ENCODE data around the gene RPS21.

DNA sequence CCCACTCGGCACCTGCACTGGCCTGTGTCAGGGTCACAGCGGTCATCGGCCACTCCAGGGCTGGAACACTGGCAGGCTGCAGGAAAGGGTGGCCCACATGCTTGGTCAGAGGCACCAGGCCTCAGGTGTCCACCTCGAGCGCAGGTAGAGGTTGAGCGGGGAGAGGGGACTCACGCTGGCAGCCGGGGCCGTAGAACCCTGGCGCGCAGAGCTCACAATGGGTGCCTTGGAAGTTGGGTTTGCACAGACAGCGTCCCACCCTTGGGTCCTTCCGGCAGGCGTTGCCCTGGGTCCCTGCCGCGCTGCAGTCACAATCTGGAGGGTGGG is 48.6 kb upstream of the RPS21 start:
- TF ChIP-seq, protein P1, sequence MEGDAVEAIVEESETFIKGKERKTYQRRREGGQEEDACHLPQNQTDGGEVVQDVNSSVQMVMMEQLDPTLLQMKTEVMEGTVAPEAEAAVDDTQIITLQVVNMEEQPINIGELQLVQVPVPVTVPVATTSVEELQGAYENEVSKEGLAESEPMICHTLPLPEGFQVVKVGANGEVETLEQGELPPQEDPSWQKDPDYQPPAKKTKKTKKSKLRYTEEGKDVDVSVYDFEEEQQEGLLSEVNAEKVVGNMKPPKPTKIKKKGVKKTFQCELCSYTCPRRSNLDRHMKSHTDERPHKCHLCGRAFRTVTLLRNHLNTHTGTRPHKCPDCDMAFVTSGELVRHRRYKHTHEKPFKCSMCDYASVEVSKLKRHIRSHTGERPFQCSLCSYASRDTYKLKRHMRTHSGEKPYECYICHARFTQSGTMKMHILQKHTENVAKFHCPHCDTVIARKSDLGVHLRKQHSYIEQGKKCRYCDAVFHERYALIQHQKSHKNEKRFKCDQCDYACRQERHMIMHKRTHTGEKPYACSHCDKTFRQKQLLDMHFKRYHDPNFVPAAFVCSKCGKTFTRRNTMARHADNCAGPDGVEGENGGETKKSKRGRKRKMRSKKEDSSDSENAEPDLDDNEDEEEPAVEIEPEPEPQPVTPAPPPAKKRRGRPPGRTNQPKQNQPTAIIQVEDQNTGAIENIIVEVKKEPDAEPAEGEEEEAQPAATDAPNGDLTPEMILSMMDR (IDR thresholded peaks at IDR 0.05): no peak
- TF ChIP-seq POLR2AphosphoS5 (IDR thresholded peaks at IDR 0.05) (no peak), POLR2A (IDR thresholded peaks at IDR 0.05) (no peak)
